GM23248 (cell line): ENCODE measurements around the gene BEND7.

Experiments
- EZH2 ChIP-seq: fragments of 200-600 bp; sonication (generic); IDR thresholded peaks from 2 replicates; pipeline ENCODE4 v1.6.1; 2018; ENCODE audit warnings: antibody characterized with exemption, mild to moderate bottlenecking; ENCODE audit not compliant: insufficient read depth, poor library complexity, severe bottlenecking
- EZH2phosphoT487 ChIP-seq: fragments of 200-600 bp; sonication (generic); IDR thresholded peaks from 2 replicates; pipeline ENCODE4 v1.6.1; 2018; ENCODE audit warnings: antibody characterized with exemption, moderate library complexity, mild to moderate bottlenecking, low read depth; ENCODE audit not compliant: insufficient read depth

GRCh38 chr10:13502380-13502779, 26.4 kb downstream of the BEND7 start:
- TF ChIP-seq EZH2: no peak
- TF ChIP-seq EZH2phosphoT487: no peak
